ENCODE results near the gene RPUSD1. TPM values are rescaled to one million over a fixed set of nuclear protein-coding genes. Genes with fewer than 3 reads are reported as not detected.
A peak's percentile ranks its signal among the peaks of the same experiment; 100 is the strongest.

Gene RPUSD1
- total and polyA plus RNA-seq, 8 donors: 8.6 to 21.0 (median 12.1) TPM

- Histone ChIP-seq H3K27ac (no peak overlapping the region), H3K9me3 (no peaks in the 10 kb centered on the region), H3K4me3 (no peak overlapping the region), H3K36me3 (peaks cover 0 to 6% of the 10 kb centered on the region in 2 donors), H3K4me1 (no peaks in the 10 kb centered on the region), H3K27me3 (peaks cover 0 to 78% of the 10 kb centered on the region in 2 donors)
- no peak for ATAC-seq
- no peak for TF ChIP-seq CTCF (IDR thresholded peaks at IDR 0.05)
- no peak for DNase-seq
- intact Hi-C loops (cut with DNase I): loop anchor here in 1 of 2 donors (5.0 kb wide), 1 partner anchor 68 kb away; no protein-coding TSS in a partner anchor
Observed at GRCh38 chr16:780296-780695, 7.9 kb downstream of the RPUSD1 start.

GRCh38 chr16:779561-779960 lies 8.6 kb downstream of the RPUSD1 start:
- intact Hi-C loops (cut with DNase I): no loop called here
- DNase-seq: no peak
- Histone ChIP-seq H3K36me3 (no peaks in the 10 kb centered on the region), H3K9me3 (no peaks in the 10 kb centered on the region), H3K27me3 (peaks cover 0 to 85% of the 10 kb centered on the region in 2 donors), H3K27ac (no peak overlapping the region), H3K4me1 (no peaks in the 10 kb centered on the region), H3K4me3 (no peak overlapping the region)
- no peak for ATAC-seq
- TF ChIP-seq CTCF (IDR thresholded peaks at IDR 0.05): no peak

GRCh38 chr16:778909-779527 lies 9.2 kb downstream of the RPUSD1 start:
- H3K36me3 ChIP-seq: no peaks in the 10 kb centered on the region
- intact Hi-C loops (cut with DNase I): no loop called here
- peaks cover 0 to 91% of the 10 kb centered on the region in 2 donors for H3K27me3 ChIP-seq
- H3K27ac ChIP-seq: no peak overlapping the region
- ATAC-seq (no peak), DNase-seq (no peak)
- no peak for TF ChIP-seq CTCF (IDR thresholded peaks at IDR 0.05)
- H3K4me3 ChIP-seq: no peak overlapping the region
- no peaks in the 10 kb centered on the region for H3K9me3 ChIP-seq
- no peaks in the 10 kb centered on the region for H3K4me1 ChIP-seq

GRCh38 chr16:778447-778846 lies 9.7 kb downstream of the RPUSD1 start:
- DNase-seq: no peak
- H3K4me3 ChIP-seq: no peak overlapping the region
- no peaks in the 10 kb centered on the region for H3K4me1 ChIP-seq
- no peak overlapping the region for H3K27ac ChIP-seq
- intact Hi-C loops (cut with DNase I): no loop called here
- H3K9me3 ChIP-seq: no peaks in the 10 kb centered on the region
- no peak for TF ChIP-seq CTCF (IDR thresholded peaks at IDR 0.05)
- H3K36me3 ChIP-seq: no peaks in the 10 kb centered on the region
- no peak for ATAC-seq
- H3K27me3 ChIP-seq: peaks cover 0 to 91% of the 10 kb centered on the region in 2 donors

- Histone ChIP-seq H3K27ac (no peak overlapping the region), H3K4me3 (no peak overlapping the region), H3K36me3 (no peaks in the 10 kb centered on the region), H3K9me3 (no peaks in the 10 kb centered on the region), H3K4me1 (no peaks in the 10 kb centered on the region), H3K27me3 (peaks cover 0 to 87% of the 10 kb centered on the region in 2 donors)
- DNase-seq (no peak), ATAC-seq (peak; percentile 15)
- no peak for TF ChIP-seq CTCF (IDR thresholded peaks at IDR 0.05)
- intact Hi-C loops (cut with DNase I): no loop called here
Observed at GRCh38 chr16:777826-778225, 10.4 kb downstream of the RPUSD1 start.
